Kidney (tissue), 14 donors: ENCODE results near the gene ZIC3. TPM values are rescaled to one million over a fixed set of nuclear protein-coding genes. Genes with fewer than 3 reads are reported as not detected.
"Not testable (repeated sequence)": the region's sequence is repeated elsewhere in the genome, so short reads cannot be mapped to it uniquely, and the experiment has no call there.

ENCODE experiments used
- DNase-seq, 5 donors: peaks; one replicate each; pipeline ENCODE4 v3.0.0-alpha.2; 2013 to 2020
- FAIRE-seq: peaks from 2 replicates; lab custom pipeline; 2012; peaks lifted over from hg19 to GRCh38; lab: Jason Lieb, UNC
- H3K27ac ChIP-seq, 2 donors: one replicate each; pipeline ENCODE4 v1.7.0; 2013; ENCODE audit warnings: low read depth in 2 of 2, low read length in 2 of 2, inconsistent platforms in 1 of 2
- H3K27me3 ChIP-seq: one replicate; pipeline ENCODE4 v1.7.1; 2013; ENCODE audit warnings: low read length, inconsistent platforms; ENCODE audit not compliant: control insufficient read depth, insufficient read depth
- H3K36me3 ChIP-seq, 3 donors: one replicate each; pipeline versions ENCODE4 v1.7.0 to v1.7.1; 2013; ENCODE audit warnings: low read length in 3 of 3, control low read depth in 1 of 3, inconsistent platforms in 1 of 3; ENCODE audit not compliant: insufficient read depth in 3 of 3, control insufficient read depth in 2 of 3
- H3K4me1 ChIP-seq, 3 donors: one replicate each; pipeline versions ENCODE4 v1.7.0 to v1.7.1; 2013; ENCODE audit warnings: low read length in 3 of 3, inconsistent platforms in 1 of 3, low read depth in 1 of 3; ENCODE audit not compliant: control insufficient read depth in 2 of 3, insufficient read depth in 2 of 3
- H3K4me3 ChIP-seq, 3 donors: one replicate each; pipeline versions ENCODE4 v1.7.0 to v1.8.1; 2013; ENCODE audit warnings: low read length in 3 of 3, control low read depth in 1 of 3, inconsistent platforms in 1 of 3
- H3K9ac ChIP-seq, 3 donors: one replicate each; pipeline versions ENCODE4 v1.7.0 to v1.7.1; 2013; ENCODE audit warnings: low read length in 3 of 3, control low read depth in 1 of 3, inconsistent platforms in 1 of 3
- H3K9me3 ChIP-seq, 3 donors: one replicate each; pipeline versions ENCODE4 v1.7.0 to v1.7.1; 2013; ENCODE audit warnings: low read length in 3 of 3, control low read depth in 1 of 3, inconsistent platforms in 1 of 3; ENCODE audit not compliant: control insufficient read depth in 2 of 3, insufficient read depth in 1 of 3
- CTCF ChIP-seq: IDR thresholded peaks from 3 replicates; pipeline ENCODE4 v1.5.1; 2012; ENCODE audit warnings: mild to moderate bottlenecking, moderate library complexity, borderline replicate concordance; ENCODE audit not compliant: insufficient read depth; ENCODE audit errors: extremely low read depth
- intact Hi-C: fragments of 100-400 bp; cut with DNase I; formaldehyde crosslinking; loops from one replicate; pipeline ENCODE4 v1.11.1; 2022
- polyA plus RNA-seq: library from polyadenylated mRNA; stranded (reverse); fragments of 350-450 nt; fragmentation: Illumina TruSeq; extraction: RNeasy Lipid Tissue Mini Kit (QIAGEN cat#74804); gene quantifications from one replicate; pipeline ENCODE4 v1.2.3, GENCODE V29; 2014; ENCODE audit warnings: low read depth, low replicate concordance; ENCODE audit not compliant: insufficient read depth
- total RNA-seq: library from RNA; stranded (reverse); fragmentation: NEBNext Ultra II Directional; extraction: Animal tissue kit (Norgen Biotek cat#: 25700); gene quantifications from one replicate; pipeline ENCODE4 v1.2.1, GENCODE V29; 2021
- donor health status: control.
- donor health status: control.
- donor health status: control.
- donor health status: control.
- donor health status: control.
- donor health status: DM: yes; HTN: yes; CAD: no.
- donor health status: Normal renal cell carcinoma (clear cell type).

Gene ZIC3
- total and polyA plus RNA-seq, 2 donors from 2014 or later = not detected

- intact Hi-C loops = no loop called here
- H3K9me3 ChIP-seq = no peaks in the 10 kb centered on the region
- H3K27me3 ChIP-seq = peaks cover 40% of the 10 kb centered on the region
Observed at GRCh38 chrX:137549851-137550664, 15.9 kb upstream of the ZIC3 start.

GRCh38 chrX:137550665-137551261 is 15.2 kb upstream of the ZIC3 start:
- Histone ChIP-seq H3K4me1 (no peaks in the 10 kb centered on the region), H3K4me3 (no peak overlapping the region), H3K9ac (no peak overlapping the region), H3K27me3 (peaks cover 37% of the 10 kb centered on the region), H3K9me3 (no peaks in the 10 kb centered on the region), H3K27ac (no peak overlapping the region), H3K36me3 (no peaks in the 10 kb centered on the region)
- no peak for TF ChIP-seq CTCF
- intact Hi-C loops = no loop called here
- DNase-seq (no peak), FAIRE-seq (no peak)

More at GRCh38 chrX:137549851-137550664, 15.9 kb upstream of the ZIC3 start:
- TF ChIP-seq CTCF = no peak
- Histone ChIP-seq H3K36me3 (no peaks in the 10 kb centered on the region), H3K27ac (no peak overlapping the region), H3K4me1 (no peaks in the 10 kb centered on the region), H3K9ac (no peak overlapping the region), H3K4me3 (no peak overlapping the region)
- no peak for FAIRE-seq
- DNase-seq = no peak

- H3K27ac ChIP-seq, H3K9ac ChIP-seq, H3K36me3 ChIP-seq, H3K4me3 ChIP-seq, H3K4me1 ChIP-seq, DNase-seq, FAIRE-seq, H3K9me3 ChIP-seq, intact Hi-C loops: not testable (repeated sequence)
- H3K27me3 ChIP-seq = peaks cover 29% of the 10 kb centered on the region
Observed at GRCh38 chrX:137552098-137552497, 13.8 kb upstream of the ZIC3 start.

GRCh38 chrX:137562096-137562495 is 3.8 kb upstream of the ZIC3 start:
- Histone ChIP-seq H3K4me1 (peaks cover 0 to 5% (median 0%) of the 10 kb centered on the region in 3 donors), H3K27me3 (peaks cover 22% of the 10 kb centered on the region), H3K36me3 (no peaks in the 10 kb centered on the region), H3K4me3 (no peak overlapping the region), H3K9me3 (no peaks in the 10 kb centered on the region), H3K9ac (no peak overlapping the region), H3K27ac (no peak overlapping the region)
- DNase-seq = no peak
- no peak for TF ChIP-seq CTCF
- no peak for FAIRE-seq
- intact Hi-C loops = no loop called here
